T-helper 1 cell treated with Interleukin-12 subunit alpha and Interleukin-12 subunit beta and Interleukin-4 antibody, amounts not matched to agents 30 ng/mL and 1 ng/mL, for 36 hours (primary cell): Measurements from ENCODE around the gene DHX40. TPM values are rescaled to one million over a fixed set of nuclear protein-coding genes. Genes with fewer than 3 reads are reported as not detected.

Experiments
- total RNA-seq: library from RNA; stranded (reverse); gene quantifications from 2 replicates; pipeline ENCODE4 v1.2.3, GENCODE V29; 2022

The DHX40 gene
- total RNA-seq, 1 donor from 2014 or later, result 17.2 TPM

Other genes with a start within 250 kb of the DHX40 start
- 7.9 and 10.4 TPM in 2 replicates for gene YPEL2, start 234.0 kb upstream of the DHX40 start, total RNA-seq
- 187 and 192 TPM in 2 replicates for gene CLTC, start 54.3 kb downstream of the DHX40 start, total RNA-seq
- 25.4 and 29.6 TPM in 2 replicates for gene PTRH2, start 141.8 kb downstream of the DHX40 start, total RNA-seq
- 449 and 455 TPM in 2 replicates for gene VMP1, start 142.0 kb downstream of the DHX40 start, total RNA-seq